ENCODE results near the gene ESAM. TPM values are rescaled to one million over a fixed set of nuclear protein-coding genes. Genes with fewer than 3 reads are reported as not detected.

ESAM gene
- total and polyA plus RNA-seq, 7 donors, result 2.3 to 14.9 (median 6.2) TPM

DNA sequence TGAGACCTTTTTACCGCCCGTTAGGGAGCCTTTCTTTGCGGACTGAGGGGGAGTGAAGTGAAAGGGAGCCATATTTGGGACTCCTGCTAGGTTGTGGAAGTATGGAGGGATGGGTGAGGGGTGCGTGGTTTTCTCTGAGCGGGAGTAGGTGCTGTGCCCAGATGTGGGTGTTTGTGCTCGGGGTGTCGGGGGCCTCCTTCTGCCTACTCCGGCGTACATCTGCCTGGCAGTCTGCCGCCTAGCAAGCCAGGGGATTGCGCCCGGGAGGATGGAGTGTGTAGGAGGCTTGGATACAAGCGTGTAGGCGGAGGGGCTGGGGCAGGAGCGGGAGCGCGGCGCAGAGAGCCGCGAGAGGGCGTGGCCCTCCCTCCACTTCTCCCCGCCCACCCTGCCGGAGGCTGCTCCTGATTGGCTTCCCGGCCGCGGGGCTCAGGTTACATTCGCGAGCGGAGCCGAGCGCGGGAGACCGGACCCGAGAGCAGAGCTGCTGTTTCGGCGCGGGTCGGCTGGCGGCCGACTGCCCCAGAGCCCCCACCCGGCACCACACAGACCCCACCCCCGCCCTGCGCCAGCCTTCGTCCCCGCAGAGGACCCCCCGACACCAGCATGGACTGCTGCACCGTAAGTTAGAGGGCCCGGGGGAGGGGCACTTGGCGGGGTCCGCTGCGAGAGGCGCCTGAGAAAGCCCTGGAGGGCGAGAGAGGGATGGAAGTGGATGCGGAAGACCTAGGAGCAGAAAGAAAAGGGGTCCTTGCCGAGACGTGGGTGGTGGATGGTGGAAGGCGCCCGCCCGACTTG lies 22.4 kb downstream of the ESAM start, which contains the start of gene NRGN:
Gene NRGN, plus strand, starts transcription at position 464 of the 798 bp plus-strand sequence. Its CDS starts 143 bp downstream, at position 607.
- Histone ChIP-seq H3K9me3 (no peaks in the 10 kb centered on the region), H3K27ac (peak within 1 kb of the TSS in 1 of 4 donors; percentile 41), H3K4me1 (peaks cover 0 to 16% (median 15%) of the 10 kb centered on the region in 4 donors), H3K36me3 (no peaks in the 10 kb centered on the region), H3K4me3 (peak within 1 kb of the TSS; percentile 31 to 59 (median 52)), H3K27me3 (peaks cover 13 to 62% (median 37%) of the 10 kb centered on the region in 3 donors)
- peak; percentile 94 for DNase-seq
- TF ChIP-seq EP300 (IDR thresholded peaks at IDR 0.05) (no peak), POLR2AphosphoS5 (IDR thresholded peaks at IDR 0.05) (peak in 1 of 4 donors; percentile 47)
- 1 to 2% methylated on average over 59 of the region's 59 CpGs for WGBS, 2 donors
- intact Hi-C loops (cut with DNase I), result loop anchor here (2.0 kb wide), 1 partner anchor 67 kb away; the partner anchor contains the start of genes SIAE and SPA17

DNA sequence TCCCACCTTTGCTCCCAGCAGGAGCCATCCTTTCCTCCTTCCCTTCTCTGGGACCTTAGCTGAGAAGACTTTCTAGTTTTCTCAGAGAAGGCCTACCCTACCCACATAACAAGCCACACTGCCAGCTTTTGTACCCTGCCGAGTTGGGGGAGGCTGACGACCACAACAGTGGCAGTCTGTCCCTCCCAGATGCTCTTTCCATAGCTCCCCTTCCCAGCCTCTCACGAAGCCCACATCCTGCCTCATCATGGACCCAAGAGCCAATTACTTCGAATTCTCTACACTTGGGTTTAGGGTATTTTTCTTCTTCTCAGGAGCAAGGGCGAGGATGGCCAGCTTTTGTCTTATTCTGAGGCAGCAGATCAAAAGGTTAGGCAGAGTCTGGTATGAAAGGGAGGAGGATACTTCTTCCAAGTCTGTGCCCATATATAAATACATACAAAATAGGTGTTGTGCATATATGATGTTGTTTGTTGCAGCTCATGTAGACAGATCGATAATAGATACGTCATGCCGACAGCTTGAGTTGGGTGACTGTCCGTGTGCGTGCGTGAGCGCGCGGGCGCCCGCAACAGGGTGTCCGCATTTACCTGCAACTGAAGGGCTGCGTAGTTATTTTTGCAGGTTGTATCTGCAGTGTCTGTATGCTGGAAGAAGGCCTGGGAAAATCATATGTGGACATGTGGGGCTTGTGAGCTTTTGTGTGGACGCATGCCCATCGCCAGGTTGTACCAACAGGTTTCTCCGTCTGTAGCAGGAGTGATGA lies 23.2 kb downstream of the ESAM start:
- intact Hi-C loops (cut with DNase I), result loop anchor here (2.0 kb wide), 1 partner anchor 66 kb away; the partner anchor contains the start of genes SIAE and SPA17
- Histone ChIP-seq H3K4me3 (peak overlapping the region in 3 of 4 donors; percentile 51 to 59 (median 54)), H3K9me3 (no peaks in the 10 kb centered on the region), H3K27me3 (peaks cover 10 to 54% (median 29%) of the 10 kb centered on the region in 3 donors), H3K27ac (no peak overlapping the region), H3K4me1 (peaks cover 0 to 16% (median 15%) of the 10 kb centered on the region in 4 donors), H3K36me3 (no peaks in the 10 kb centered on the region)
- TF ChIP-seq POLR2A (IDR thresholded peaks at IDR 0.05), result no peak
- no peak for TF ChIP-seq CTCF (IDR thresholded peaks at IDR 0.05)
- TF ChIP-seq EP300 (IDR thresholded peaks at IDR 0.05), result no peak
- WGBS, 2 donors, result 76 to 80% methylated on average over 21 of the region's 21 CpGs
- DNase-seq, result no peak

GRCh38 chr11:124737638-124738305 lies 24.3 kb downstream of the ESAM start:
- H3K27me3 ChIP-seq, result peaks cover 9 to 43% (median 21%) of the 10 kb centered on the region in 3 donors
- no peak overlapping the region for H3K4me3 ChIP-seq
- TF ChIP-seq POLR2A (IDR thresholded peaks at IDR 0.05) (no peak), EP300 (IDR thresholded peaks at IDR 0.05) (no peak), POLR2AphosphoS5 (IDR thresholded peaks at IDR 0.05) (no peak), CTCF (IDR thresholded peaks at IDR 0.05) (no peak)
- H3K4me1 ChIP-seq, result peaks cover 0 to 16% (median 15%) of the 10 kb centered on the region in 4 donors
- no peak for DNase-seq
- intact Hi-C loops (cut with DNase I), result loop anchor here (2.0 kb wide), 1 partner anchor 65 kb away; the partner anchor contains the start of genes SIAE and SPA17
- no peaks in the 10 kb centered on the region for H3K9me3 ChIP-seq
- WGBS, 2 donors, result 84% methylated on average over 7 of the region's 7 CpGs
- H3K36me3 ChIP-seq, result no peaks in the 10 kb centered on the region
- H3K27ac ChIP-seq, result no peak overlapping the region

GRCh38 chr11:124736736-124737135 lies 25.4 kb downstream of the ESAM start:
- Histone ChIP-seq H3K9me3 (no peaks in the 10 kb centered on the region), H3K27me3 (peaks cover 9 to 33% (median 11%) of the 10 kb centered on the region in 3 donors), H3K4me3 (no peak overlapping the region), H3K4me1 (peaks cover 0 to 16% (median 15%) of the 10 kb centered on the region in 4 donors), H3K36me3 (no peaks in the 10 kb centered on the region), H3K27ac (no peak overlapping the region)
- no peak for TF ChIP-seq EP300 (IDR thresholded peaks at IDR 0.05)
- no peak for TF ChIP-seq POLR2AphosphoS5 (IDR thresholded peaks at IDR 0.05)
- no peak for TF ChIP-seq CTCF (IDR thresholded peaks at IDR 0.05)
- no peak for TF ChIP-seq POLR2A (IDR thresholded peaks at IDR 0.05)
- no peak for DNase-seq
- WGBS, 2 donors, result 55 to 83% methylated on average over 3 of the region's 3 CpGs
- intact Hi-C loops (cut with DNase I), result no loop called here
